Measurements from ENCODE around the gene PRKCE. TPM values are rescaled to one million over a fixed set of nuclear protein-coding genes. Genes with fewer than 3 reads are reported as not detected.

PRKCE gene
- polyA plus RNA-seq, 1 of the 3 experiments (the other 2 are of a cell fraction): 16.3 TPM

DNA sequence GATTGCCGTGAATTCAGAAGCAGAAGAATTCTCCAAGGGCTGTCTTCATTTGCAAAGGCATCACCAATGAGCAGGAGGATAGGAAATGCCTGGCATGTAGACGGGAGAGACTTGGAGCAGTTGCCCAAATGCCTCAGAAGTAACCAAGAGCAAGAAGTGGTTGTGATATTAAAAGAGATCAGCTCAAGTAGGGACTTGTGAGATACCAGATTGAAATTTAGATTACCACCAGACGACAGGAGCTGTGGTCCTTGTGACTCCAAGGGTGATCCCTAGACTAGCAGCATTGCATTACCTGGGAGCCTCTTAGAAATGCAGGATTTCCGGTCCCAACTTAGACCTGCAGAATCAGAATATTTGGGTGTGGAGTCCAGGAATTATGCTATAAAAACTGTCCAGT lies 417.2 kb downstream of the PRKCE start:
- H3K36me3 ChIP-seq (replicated peaks in 1 of 2; ENCODE audit: control insufficient read depth in 1 of 2, insufficient read depth in 2 of 2, low read length in 1 of 2): no peaks in the 10 kb centered on the region
- 73% methylated on average over 4 of the region's 4 CpGs for WGBS (ENCODE audit: low lambda C conversion rate)
- POLR2A ChIA-PET: no interaction called here
- no peak overlapping the region for H3K4me3 ChIP-seq (ENCODE audit: low read depth in 2 of 2, low read length in 1 of 2)
- H3K27me3 ChIP-seq (ENCODE audit: insufficient read depth): no peaks in the 10 kb centered on the region
- H3K4me1 ChIP-seq (ENCODE audit: control insufficient read depth in 1 of 2, insufficient read depth in 2 of 2, low read depth in 1 of 2, low read length in 1 of 2): peaks cover 35 to 45% of the 10 kb centered on the region in 2 experiments
- no peak overlapping the region for H2AFZ ChIP-seq (ENCODE audit: low read depth)
- no peaks in the 10 kb centered on the region for H3K9me2 ChIP-seq
- DNase-seq: no peak
- H4K20me1 ChIP-seq (ENCODE audit: insufficient read depth): no peaks in the 10 kb centered on the region
- peak overlapping the region; percentile 38; the same call in 1 of the 2 replicates for H3K9ac ChIP-seq
- no peaks in the 10 kb centered on the region for H3K9me3 ChIP-seq
- CTCF ChIA-PET: interaction anchor here (0.5 to 1.6 kb wide), 2 partner anchors 20 to 356 kb away, joined by 4 read pairs; no protein-coding TSS in a partner anchor
- H3K79me2 ChIP-seq (ENCODE audit: insufficient read depth): no peaks in the 10 kb centered on the region
- H3F3A ChIP-seq (replicated peaks; ENCODE audit: insufficient read depth): peaks cover 34% of the 10 kb centered on the region
- no peak for TF ChIP-seq NFIC (IDR thresholded peaks at IDR 0.05; ENCODE audit: borderline replicate concordance)
- no peak for TF ChIP-seq ELF1 (IDR thresholded peaks at IDR 0.05)
- TF ChIP-seq EP300 (IDR thresholded peaks at IDR 0.05; ENCODE audit: borderline replicate concordance in 1 of 2, low read depth in 1 of 2, low read length in 1 of 2): no peak
- no peak for TF ChIP-seq MXI1 (IDR thresholded peaks at IDR 0.05; ENCODE audit: low read depth, low read length)
- TF ChIP-seq, protein P1, sequence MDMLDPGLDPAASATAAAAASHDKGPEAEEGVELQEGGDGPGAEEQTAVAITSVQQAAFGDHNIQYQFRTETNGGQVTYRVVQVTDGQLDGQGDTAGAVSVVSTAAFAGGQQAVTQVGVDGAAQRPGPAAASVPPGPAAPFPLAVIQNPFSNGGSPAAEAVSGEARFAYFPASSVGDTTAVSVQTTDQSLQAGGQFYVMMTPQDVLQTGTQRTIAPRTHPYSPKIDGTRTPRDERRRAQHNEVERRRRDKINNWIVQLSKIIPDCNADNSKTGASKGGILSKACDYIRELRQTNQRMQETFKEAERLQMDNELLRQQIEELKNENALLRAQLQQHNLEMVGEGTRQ (IDR thresholded peaks at IDR 0.05; ENCODE audit: borderline replicate concordance, low read depth, low read length): no peak
- no peak for TF ChIP-seq GABPA (IDR thresholded peaks at IDR 0.05; ENCODE audit: low read depth)
- no peak for TF ChIP-seq TCF12 (IDR thresholded peaks at IDR 0.05)
- no peak for TF ChIP-seq ZBTB33 (IDR thresholded peaks at IDR 0.05; ENCODE audit: borderline replicate concordance, low read depth)
- TF ChIP-seq USF1 (IDR thresholded peaks at IDR 0.05; ENCODE audit: borderline replicate concordance, low read depth): no peak
- no peak for TF ChIP-seq SIN3A (IDR thresholded peaks at IDR 0.05; ENCODE audit: borderline replicate concordance, low read depth, low read length)
- TF ChIP-seq POLR2AphosphoS5 (IDR thresholded peaks at IDR 0.05; ENCODE audit: low read depth, low read length): no peak
- H3K4me2 ChIP-seq: peak overlapping the region; percentile 27; the same call in 1 of the 2 replicates
- peak overlapping the region; percentile 82 to 90; a peak in 3 of 4 replicates for H3K27ac ChIP-seq (ENCODE audit: low read depth in 2 of 2, low read length in 1 of 2)

DNA sequence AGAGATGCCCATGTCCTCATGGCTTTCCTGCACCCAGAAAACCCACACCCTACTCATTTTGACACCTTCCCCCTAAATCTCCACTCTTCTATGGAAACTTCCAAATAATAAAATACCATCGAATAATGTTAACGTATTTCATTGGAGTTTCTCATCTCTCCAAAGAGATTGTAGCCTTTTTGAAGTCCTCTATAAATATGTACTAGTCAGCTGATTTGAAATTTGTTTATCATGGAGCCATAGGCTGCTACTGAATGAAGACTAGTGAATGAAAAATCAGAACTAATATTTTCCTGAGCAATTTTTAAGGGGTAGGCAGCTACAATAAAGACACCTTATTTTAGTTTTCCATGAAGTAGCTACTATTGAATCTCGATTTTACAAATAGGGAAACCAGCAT lies 419.6 kb downstream of the PRKCE start:
- TF ChIP-seq JUND (IDR thresholded peaks at IDR 0.05) (no peak), RCOR1 (IDR thresholded peaks at IDR 0.05; ENCODE audit: low read length) (no peak)
- Histone ChIP-seq H3K9ac (no peak overlapping the region), H3K79me2 (ENCODE audit: insufficient read depth) (peaks cover 19% of the 10 kb centered on the region), H3K9me3 (no peaks in the 10 kb centered on the region), H3K27ac (ENCODE audit: low read depth in 2 of 2, low read length in 1 of 2) (no peak overlapping the region; a peak in 1 of 4 replicates), H3K9me2 (no peaks in the 10 kb centered on the region), H3F3A (replicated peaks; ENCODE audit: insufficient read depth) (peaks cover 44% of the 10 kb centered on the region), H3K4me2 (no peak overlapping the region), H3K4me3 (ENCODE audit: low read depth in 2 of 2, low read length in 1 of 2) (no peak overlapping the region), H3K27me3 (ENCODE audit: insufficient read depth) (no peaks in the 10 kb centered on the region), H3K36me3 (replicated peaks in 1 of 2; ENCODE audit: control insufficient read depth in 1 of 2, insufficient read depth in 2 of 2, low read length in 1 of 2) (no peaks in the 10 kb centered on the region), H2AFZ (ENCODE audit: low read depth) (no peak overlapping the region), H4K20me1 (ENCODE audit: insufficient read depth) (no peaks in the 10 kb centered on the region), H3K4me1 (ENCODE audit: control insufficient read depth in 1 of 2, insufficient read depth in 2 of 2, low read depth in 1 of 2, low read length in 1 of 2) (peaks cover 41 to 50% of the 10 kb centered on the region in 2 experiments)
- CTCF ChIA-PET: interaction anchor here (0.9 to 5.8 kb wide), 6 partner anchors 8 to 390 kb away, joined by 3 to 49 read pairs (median 3); no protein-coding TSS in a partner anchor
- WGBS (ENCODE audit: low lambda C conversion rate): 93% methylated on average over 3 of the region's 3 CpGs
- DNase-seq: no peak
- POLR2A ChIA-PET: interaction anchor here (2.1 kb wide), 1 partner anchor 226 kb away, joined by 8 read pairs; the partner anchor contains the start of gene EPAS1

Measured in SK-N-SH (cell line).